ENCODE results near the gene PRSS33.

The PRSS33 gene

DNA sequence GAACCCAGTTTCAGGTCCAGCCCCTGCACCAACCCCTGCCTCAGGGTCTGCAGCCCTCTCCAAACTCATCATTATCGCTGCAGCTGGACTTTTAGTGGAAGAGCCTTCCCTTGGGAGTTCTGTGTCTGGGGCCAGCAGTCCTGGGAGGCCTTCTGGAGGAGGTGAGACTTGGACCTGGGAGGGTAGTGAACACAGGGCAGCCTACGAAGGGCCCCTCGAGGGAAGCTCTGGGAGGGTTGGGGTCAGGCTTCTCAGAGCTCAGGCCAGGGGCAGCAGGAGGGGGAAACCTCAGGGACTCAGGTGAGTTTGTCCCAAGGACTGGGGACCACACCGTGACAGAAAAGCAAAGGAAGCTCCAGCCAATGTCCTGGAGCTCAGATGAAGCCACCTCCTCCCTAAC is 46.2 kb downstream of the PRSS33 start:
- DNase-seq (ENCODE audit: low spot score), result no peak

DNA sequence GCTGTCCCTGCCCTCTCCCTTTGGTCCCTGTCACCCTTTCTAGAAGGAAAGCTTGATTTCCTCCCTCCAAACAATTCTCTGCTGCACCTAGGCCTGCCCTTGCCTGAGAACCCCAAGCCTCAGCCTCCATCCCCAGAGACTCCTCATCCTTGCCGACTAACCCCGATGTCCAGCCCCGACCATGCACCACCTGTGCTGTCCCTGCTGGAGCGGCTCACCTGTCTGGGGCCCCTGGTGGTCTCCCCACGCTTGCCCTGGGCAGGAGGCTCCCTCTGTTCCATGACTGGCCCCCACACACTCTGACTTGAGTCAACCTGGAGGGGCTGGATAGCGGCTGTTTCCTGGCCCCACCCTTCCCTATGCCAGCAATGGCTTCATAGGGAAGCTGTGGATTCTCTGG is 46.9 kb downstream of the PRSS33 start:
- DNase-seq (ENCODE audit: low spot score), result no peak

DNA sequence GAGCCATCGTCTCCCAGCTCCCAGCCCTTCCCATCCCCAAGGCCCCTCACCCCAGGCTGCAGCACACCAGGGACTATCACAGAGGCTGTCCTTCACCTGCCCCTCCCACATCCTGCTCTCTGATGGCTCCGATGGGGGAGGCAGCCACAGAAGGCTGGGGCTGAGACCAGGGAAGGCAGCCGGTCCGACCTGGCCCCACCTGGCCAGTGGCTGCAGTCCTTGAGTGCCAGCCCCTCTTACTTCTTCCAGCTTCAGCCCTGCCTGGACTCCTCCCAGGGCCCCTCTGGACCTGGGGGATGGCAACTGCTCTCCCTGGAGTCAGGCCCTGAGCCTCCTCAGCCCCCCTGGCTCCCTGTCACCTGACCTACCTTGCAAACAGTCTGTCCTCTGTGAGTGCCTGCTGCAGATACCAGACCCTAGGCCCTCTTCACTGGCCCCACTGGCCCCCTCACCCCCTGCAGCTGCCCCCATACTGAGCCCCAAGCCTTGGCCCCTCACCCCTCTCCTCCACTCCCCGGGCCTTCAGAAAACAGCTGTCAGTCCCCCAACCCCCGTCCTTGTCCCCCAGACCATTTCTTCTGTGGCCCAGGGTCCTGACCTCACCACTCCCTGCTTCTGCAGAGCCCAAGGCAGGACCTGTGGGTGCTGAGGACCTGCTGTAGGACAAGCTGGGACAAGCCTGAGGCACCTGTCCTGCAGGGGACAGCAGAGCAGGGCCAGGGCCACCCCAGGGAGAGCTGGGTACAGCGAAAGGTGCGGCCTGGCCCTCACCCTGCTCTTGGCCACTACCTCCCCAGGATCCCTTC is 47.5 kb downstream of the PRSS33 start:
- DNase-seq (ENCODE audit: low spot score), result no peak

GRCh38 chr16:2738615-2739014 is 48.7 kb downstream of the PRSS33 start:
- DNase-seq (ENCODE audit: low spot score), result no peak

DNA sequence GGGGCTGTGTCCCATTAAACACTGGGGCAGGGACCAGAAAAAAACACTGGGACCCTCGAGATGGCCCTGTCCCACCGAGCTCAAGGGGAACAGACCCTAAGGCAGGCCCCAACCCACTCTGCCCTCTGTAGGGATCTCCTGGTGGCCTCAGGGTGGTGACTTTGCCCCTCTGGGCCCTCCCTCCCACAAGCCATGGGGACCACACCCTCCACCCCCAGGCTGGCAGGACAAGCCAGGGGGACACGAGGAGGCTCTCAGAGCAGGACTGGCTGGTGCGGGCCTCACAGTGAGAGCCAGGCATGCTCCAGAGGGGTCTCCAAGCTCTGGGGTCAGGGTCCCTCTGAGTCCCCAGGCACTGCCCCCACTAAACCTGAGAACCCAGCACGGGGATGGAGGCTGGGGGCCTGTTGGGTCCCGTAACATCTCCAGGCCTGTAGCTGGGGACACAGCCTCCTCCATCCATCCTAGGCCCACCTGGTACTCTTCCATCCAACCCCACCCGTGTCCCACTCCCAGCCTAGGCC is 49.4 kb downstream of the PRSS33 start:
- DNase-seq (ENCODE audit: low spot score), result no peak

DNA sequence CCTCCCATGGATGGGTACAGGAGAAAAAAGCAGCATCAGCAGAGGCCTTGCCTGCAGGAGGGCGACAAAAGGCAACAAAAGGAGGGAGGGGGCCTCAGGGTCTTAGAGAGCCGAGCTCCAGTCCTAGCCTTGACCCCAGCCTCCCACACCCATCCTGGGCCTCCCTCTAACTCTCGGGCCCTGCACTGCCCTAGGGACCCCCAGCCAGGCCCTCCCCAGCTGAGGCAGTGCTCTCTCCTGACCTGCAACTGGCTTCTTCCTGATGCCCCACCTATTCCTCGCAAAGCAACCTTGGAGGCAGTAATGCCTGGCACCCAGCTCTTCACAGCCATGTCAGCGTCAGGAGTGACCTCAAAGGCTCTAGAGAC is 50.1 kb downstream of the PRSS33 start:
- no peak for DNase-seq (ENCODE audit: low spot score)

DNA sequence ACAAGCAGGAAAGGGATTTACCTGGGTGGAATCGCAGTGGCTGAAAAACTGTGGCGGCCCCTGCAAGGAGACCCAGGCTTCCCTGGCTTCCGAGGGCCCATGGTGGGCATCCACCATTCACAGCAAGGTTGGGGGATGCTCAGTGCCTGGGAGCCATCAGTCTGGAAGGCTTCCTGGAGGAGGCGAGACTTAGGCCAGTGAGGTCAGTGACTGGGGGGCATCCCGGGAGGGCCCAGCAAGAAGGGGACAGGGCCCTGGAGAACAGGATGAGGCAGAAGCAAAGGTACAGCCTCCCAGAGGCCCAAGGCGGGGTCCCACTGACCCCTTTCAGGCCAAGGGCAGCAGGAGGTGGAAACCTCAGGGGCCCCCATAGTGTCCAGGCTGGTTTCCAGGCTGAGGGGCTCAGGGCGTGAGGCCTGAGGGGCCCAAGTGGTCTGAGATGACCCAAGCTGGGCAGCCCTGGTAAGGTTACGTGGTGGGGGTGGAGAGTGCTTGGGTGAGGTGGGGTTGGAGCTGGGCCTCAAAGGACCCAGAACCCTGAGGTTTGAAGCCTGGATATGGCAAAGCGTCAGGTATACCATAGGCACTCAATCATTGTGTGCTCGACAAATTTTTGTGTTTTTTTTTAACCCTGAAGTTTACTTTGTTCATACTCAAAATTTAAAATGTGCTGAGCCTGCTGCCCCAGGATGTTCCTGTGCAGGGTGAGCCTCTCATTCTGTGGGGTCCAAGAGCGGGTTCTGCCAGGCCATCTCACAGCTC is 50.7 kb downstream of the PRSS33 start:
- no peak for DNase-seq (ENCODE audit: low spot score)

DNA sequence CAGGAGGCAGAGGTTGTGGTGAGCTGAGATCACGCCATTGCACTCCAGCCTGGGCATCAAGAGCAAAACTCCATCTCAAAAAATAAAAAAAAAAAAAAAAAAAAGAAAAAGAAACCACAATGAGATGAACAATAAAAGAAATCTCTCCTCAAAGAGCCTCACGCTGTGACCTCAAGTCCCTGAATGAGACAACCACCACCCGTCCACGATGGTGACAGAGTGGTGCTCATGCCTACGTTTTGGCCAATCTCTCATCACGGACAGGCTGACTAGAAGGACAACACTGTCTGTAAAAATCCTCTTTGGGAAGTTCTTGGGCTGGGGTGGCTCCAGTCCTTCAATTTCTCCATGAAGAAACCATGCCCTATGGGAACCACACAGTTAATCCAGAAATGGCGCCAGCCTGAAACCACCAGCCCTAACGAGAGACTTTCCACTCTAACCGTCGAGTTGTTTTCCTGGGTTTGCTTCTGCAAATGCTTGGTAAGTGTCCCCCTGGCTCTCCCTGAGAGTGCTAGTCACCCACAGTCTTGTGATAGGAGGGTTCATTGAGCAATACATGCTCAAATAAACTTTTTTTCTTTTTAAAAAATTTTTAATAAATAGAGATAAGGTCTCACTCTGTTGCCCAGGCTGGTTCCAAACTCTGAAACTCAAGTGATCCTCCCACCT is 52.4 kb downstream of the PRSS33 start:
- no peak for DNase-seq (ENCODE audit: low spot score)

All from SW480 (cell line).